GM21737 (cell line): ENCODE data around the gene SLC16A3.
"Not testable (repeated sequence)": the region's sequence is repeated elsewhere in the genome, so short reads cannot be mapped to it uniquely, and the experiment has no call there.

ENCODE experiments used
- ATAC-seq: cut with Tn5 transposase; IDR thresholded peaks from one replicate; pipeline ENCODE4 v1.9.1; 2021; ENCODE audit warnings: mild to moderate bottlenecking, moderate library complexity; ENCODE audit not compliant: unreplicated experiment

Gene SLC16A3

GRCh38 chr17:82259972-82260961 lies 31.4 kb downstream of the SLC16A3 start:
- not testable (repeated sequence) for ATAC-seq

- ATAC-seq: no peak
Measured at GRCh38 chr17:82262344-82262743, 33.5 kb downstream of the SLC16A3 start.

GRCh38 chr17:82263641-82264040 lies 34.8 kb downstream of the SLC16A3 start:
- no peak for ATAC-seq

- no peak for ATAC-seq
Measured at GRCh38 chr17:82266142-82266541, 37.3 kb downstream of the SLC16A3 start.

GRCh38 chr17:82267575-82268379 lies 38.9 kb downstream of the SLC16A3 start:
- ATAC-seq: no peak

- no peak for ATAC-seq
Measured at GRCh38 chr17:82269138-82269881, 40.5 kb downstream of the SLC16A3 start.

- ATAC-seq: no peak
Measured at GRCh38 chr17:82269882-82270500, 41.1 kb downstream of the SLC16A3 start.

GRCh38 chr17:82270651-82271050 lies 41.8 kb downstream of the SLC16A3 start:
- no peak for ATAC-seq

- no peak for ATAC-seq
Measured at GRCh38 chr17:82271401-82271800, 42.6 kb downstream of the SLC16A3 start.

GRCh38 chr17:82272495-82273326 lies 43.9 kb downstream of the SLC16A3 start:
- ATAC-seq: peak; percentile 8

- peak; percentile 66 for ATAC-seq
Measured at GRCh38 chr17:82273327-82274133, 44.7 kb downstream of the SLC16A3 start, which contains the start of gene CSNK1D. TSS of gene CSNK1D (minus strand) at chr17:82273700. CDS start at chr17:82273381, 319 bp downstream.

GRCh38 chr17:82274134-82275020 lies 45.5 kb downstream of the SLC16A3 start:
- no peak for ATAC-seq

GRCh38 chr17:82275326-82275725 lies 46.5 kb downstream of the SLC16A3 start:
- ATAC-seq: no peak

GRCh38 chr17:82276938-82277337 lies 48.1 kb downstream of the SLC16A3 start:
- no peak for ATAC-seq

GRCh38 chr17:82277851-82278250 lies 49.0 kb downstream of the SLC16A3 start:
- no peak for ATAC-seq

- no peak for ATAC-seq
Measured at GRCh38 chr17:82278308-82278707, 49.5 kb downstream of the SLC16A3 start.

- ATAC-seq: no peak
Measured at GRCh38 chr17:82278786-82279391, 50.0 kb downstream of the SLC16A3 start.
